NCI-H748 treated with DMSO at 0.1 percent for 48 hours (cell line): ENCODE data around the gene MED16.
"Not testable (repeated sequence)": the region's sequence is repeated elsewhere in the genome, so short reads cannot be mapped to it uniquely, and the experiment has no call there.

ENCODE experiments used
- DNase-seq: peaks from one replicate; lab custom pipeline; 2025; lab: John Stamatoyannopoulos, UW

The MED16 gene

DNA sequence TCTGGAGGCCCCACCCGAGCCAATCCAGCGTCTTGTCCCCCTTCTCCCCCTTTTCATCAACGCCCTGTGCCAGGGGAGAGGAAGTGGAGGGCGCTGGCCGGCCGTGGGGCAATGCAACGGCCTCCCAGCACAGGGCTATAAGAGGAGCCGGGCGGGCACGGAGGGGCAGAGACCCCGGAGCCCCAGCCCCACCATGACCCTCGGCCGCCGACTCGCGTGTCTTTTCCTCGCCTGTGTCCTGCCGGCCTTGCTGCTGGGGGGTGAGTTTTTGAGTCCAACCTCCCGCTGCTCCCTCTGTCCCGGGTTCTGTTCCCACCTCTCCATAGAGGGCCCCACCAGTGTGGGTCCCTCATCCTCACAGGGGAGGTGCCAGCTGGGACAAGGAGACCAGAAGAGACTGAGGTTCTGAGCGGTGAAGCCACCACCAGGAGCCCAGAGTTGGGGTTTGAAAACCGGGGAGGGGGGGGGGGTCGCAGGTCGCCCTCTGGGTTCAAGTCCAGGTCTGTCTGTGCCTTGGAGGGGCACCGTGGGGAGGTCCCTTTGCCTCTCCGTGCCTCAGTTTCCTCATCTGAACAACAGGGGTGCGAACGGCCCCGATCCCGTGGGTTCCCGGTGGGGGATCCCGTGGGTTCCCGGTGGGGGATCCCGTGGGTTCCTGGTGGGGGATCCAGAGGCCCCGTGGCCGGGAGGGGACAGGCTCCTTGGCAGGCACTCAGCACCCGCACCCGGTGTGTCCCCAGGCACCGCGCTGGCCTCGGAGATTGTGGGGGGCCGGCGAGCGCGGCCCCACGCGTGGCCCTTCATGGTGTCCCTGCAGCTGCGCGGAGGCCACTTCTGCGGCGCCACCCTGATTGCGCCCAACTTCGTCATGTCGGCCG, 40.6 kb downstream of the MED16 start, which contains the start of gene ELANE:
Gene ELANE (plus strand): TSS at position 168 of the 878 bp plus-strand sequence. CDS start 26 bp downstream, at position 194.
- no peak for DNase-seq

DNA sequence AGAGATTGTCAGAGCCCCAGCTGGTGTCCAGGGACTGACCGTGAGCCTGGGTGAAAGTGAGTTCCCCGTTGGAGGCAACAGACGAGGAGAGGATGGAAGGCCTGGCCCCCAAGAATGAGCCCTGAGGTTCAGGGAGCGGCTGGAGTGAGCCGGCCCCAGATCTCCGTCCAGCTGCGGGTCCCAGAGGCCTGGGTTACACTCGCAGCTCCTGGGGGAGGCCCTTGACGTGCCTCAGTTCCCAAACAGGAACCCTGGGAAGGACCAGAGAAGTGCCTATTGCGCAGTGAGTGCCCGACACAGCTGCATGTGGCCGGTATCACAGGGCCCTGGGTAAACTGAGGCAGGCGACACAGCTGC, 42.0 kb downstream of the MED16 start:
- no peak for DNase-seq

DNA sequence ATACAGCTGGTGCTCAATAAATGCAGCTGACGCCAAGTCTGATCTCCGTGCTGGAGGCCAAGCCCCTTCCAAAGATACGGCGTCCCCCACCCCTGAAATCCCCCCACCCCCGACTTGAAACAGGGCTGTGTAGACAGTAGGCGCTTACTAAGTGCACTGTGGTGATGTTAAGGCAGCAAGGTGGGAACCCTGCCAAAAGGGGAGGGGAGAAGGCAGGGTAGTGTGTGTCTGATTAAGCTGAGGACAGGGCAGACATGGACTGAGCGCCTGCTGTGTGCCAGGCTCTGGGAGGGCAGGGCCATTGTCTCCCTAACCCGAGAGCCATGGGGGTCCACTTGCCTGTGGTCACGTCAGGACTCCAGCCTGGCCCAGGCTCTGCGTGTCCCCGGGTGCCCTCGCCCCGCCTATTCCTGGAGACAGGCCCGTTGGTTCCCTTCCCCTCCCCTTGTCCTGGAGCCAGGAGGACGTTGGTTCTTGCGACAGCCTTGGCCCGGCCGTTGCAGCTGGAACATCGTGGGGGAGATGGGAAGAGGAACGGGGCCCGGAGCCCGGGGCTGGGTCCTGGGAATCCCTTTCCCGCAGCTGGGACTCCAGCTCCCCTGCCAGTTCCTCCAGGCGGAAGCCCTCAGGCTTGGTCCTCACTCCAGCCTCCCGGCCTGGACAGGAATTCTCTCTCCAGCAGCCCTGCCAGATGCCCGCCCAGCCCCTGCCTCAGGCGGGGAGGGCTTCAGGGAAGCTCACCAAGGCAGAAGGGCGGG, 42.6 kb downstream of the MED16 start:
- no peak for DNase-seq

DNA sequence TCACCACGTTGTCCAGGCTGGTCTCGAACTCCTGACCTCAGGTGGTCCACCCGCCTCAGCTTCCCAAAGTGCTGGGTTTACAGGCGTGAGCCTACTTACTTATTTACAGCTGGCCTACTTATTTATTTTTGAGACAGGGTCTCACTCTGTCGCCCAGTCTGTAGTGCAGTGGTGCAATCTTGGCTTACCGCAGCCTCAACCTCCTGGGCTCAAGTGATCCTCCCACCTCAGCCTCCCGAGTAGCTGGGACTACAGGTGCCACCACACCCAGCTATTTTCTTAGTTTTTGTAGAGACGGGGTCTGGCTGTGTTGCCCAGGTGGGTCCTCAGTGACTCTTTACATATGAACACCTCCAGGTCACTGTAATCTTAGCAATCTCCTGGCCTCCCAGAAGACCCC, 43.8 kb downstream of the MED16 start:
- not testable (repeated sequence) for DNase-seq

DNA sequence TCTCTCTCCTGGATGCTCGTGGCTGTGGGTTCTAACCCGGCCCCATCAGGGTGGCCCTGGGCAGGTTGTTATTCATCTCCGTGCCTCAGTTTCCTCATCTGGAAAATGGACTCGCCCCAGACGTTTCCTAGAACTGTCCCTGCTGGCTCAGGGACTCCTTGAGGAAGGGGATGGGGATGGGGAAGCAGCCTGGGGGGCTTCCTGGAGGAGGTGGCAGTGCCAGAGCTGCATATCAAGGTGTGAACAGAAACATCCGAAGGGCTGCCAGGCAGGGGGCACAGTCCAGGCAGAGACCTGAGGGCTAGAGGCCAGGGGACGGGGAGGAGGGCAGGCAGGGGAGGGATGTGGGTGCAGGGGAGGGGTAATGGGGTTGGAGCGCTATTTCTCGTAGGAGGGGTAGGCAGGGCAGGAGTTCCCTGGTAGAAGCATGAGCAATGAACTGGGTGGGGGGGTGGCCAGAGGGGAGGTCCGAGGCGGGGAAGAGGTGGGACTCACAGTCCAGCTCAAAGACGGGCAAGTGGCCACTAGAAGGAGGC, 44.5 kb downstream of the MED16 start:
- DNase-seq = no peak

DNA sequence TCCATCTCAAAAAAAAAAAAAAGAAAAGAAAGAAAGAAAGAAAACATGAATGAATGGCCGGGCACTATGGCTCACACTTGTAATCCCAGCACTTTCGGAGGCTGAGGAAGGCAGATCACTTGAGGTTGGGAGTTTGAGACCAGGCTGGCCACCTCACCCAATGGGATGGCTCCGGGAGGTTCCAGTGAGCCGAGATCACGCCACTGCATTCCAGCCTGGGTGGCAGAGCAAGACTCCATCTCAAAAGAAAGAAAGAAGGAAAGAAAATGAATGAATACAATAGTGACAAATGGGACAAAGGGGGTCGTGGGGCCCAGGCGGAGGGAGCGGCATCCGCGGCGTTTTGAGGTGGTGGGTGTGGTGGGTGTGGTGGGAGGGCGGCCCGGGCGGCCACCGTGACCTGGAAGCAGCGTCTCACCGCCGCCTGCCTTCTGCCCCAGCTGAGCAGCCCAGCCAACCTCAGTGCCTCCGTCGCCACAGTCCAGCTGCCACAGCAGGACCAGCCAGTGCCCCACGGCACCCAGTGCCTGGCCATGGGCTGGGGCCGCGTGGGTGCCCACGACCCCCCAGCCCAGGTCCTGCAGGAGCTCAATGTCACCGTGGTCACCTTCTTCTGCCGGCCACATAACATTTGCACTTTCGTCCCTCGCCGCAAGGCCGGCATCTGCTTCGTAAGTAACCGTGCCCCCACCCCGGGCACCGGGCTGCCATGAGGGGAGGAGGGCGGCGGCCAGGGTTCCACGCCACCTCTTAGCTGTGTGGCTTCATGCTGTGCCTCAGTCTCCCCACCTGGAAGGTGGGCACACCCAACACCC, 47.1 kb downstream of the MED16 start:
- DNase-seq = no peak

DNA sequence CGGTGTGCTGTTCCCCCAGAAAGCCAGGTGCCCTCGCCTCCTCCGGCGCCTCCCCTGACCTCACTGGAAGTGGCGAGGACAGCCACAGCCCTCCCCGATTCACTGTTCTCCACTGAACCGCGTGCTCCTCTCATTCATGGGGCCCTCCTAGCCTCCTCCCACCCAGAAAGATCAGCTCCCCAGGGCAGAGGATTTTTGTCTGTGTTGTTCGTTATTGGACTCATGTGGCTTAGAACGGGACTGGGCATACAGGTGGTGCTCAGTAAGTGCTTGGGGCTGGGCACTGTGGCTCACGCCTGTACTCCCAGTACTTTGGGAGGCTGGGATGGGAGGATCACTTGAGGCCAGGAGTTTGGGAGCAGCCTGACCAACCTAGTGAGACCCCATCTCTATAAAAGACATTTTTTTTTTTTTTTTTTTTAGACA, 48.4 kb downstream of the MED16 start:
- no peak for DNase-seq

DNA sequence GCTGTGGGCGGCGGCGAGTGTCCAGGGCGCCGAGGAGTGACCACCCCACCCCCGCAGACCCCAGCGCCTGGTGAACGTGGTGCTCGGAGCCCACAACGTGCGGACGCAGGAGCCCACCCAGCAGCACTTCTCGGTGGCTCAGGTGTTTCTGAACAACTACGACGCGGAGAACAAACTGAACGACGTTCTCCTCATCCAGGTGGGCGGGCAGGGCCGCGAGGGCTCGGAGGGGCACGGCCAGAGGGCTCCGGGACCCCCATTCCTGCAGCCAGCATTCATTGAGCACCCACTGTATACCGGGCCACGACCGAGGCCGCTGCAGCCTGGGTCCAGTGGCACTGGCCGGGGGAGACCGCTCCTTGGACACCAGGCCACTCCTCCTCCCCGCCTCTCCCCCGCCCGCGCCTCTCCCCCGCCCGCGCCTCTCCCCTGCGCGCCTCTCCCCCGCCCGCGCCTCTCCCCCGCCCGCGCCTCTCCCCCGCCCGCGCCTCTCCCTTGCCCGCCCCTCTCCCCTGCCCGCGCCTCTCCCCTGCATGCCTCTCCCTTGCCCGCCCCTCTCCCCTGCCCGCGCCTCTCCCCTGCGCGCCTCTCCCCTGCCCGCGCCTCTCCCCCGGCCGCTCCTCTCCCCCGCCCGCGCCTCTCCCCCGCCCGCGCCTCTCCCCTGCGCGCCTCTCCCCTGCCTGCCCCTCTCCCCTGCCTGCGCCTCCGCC, 49.0 kb downstream of the MED16 start:
- DNase-seq = no peak

DNA sequence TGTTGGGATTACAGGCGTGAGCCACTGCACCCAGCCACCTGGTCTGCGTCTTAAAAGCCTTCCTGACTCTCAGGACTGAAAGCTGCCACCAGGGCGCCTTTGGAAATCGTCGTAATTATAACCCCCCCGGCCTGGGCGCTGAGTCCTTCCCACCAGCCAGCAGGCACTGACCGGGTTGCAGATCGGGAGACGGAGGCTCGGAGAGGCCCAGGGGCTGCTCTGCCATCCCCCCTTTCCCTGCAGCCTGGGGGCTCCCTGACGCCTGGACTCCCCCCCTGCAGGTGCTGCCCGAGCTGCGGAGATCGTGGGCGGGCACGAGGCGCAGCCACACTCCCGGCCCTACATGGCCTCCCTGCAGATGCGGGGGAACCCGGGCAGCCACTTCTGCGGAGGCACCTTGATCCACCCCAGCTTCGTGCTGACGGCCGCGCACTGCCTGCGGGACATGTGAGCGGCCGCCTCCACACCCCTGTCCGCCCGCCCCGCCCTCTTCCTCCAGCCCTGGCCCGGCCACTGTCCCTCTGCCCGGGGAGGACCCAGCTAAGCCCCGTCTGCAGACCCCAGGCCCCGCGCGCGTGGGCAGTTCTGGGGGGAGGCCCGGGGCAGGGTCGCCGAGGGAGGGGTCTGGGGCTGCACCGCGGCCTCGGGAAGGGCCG, 49.7 kb downstream of the MED16 start:
- no peak for DNase-seq

DNA sequence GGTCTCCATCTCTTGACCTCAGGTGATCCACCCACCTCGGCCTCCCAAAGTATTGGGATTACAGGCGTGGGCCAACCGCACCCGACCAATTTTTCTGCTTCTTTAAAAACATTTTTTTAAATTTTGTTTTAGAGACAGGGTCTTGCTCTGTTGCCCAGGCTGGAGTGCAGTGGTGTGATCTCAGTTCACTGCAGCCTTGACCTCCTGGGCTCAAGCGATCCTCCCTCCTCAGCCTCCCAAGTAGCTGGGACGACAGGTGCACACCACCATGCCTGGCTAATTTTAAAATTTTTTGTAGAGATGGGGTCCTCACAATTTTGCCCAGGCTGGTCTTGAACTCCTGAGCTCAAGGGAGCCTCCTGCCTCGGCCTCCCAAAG, 50.2 kb downstream of the MED16 start:
- DNase-seq = not testable (repeated sequence)

DNA sequence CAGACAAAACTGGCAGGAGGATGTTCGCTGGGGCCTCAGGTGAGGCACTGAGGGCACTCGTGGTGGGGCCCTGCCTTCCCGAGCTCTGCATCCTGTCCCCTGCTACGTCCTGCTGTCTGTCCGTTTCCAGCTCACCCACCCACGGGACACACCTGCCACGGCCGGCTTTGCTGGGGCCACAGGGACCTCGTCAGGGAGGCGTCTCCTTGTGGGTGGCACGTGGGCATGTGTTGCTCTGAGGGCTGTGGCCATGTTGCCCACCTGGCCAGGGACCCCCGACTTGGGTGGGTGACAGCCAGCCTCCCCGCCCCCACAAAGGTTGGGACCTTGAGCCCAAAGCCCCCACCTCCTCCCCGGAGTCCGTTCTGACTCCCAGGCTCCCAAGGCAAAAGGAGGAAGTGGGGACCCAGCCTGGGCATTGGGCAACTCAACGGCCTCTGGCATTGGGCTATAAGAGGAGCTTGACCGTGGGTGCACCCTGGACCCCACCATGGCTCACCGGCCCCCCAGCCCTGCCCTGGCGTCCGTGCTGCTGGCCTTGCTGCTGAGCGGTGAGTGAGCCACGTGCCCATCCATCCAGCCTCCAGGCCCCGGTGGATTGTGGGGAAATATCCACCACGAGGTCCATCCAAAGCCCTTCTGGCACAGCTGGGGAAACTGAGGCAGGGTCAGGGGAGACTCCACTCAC, 52.3 kb downstream of the MED16 start, which contains the start of gene PRTN3:
Gene PRTN3 (plus strand): TSS at position 481 of the 688 bp plus-strand sequence. CDS start 10 bp downstream, at position 491.
- DNase-seq = no peak

DNA sequence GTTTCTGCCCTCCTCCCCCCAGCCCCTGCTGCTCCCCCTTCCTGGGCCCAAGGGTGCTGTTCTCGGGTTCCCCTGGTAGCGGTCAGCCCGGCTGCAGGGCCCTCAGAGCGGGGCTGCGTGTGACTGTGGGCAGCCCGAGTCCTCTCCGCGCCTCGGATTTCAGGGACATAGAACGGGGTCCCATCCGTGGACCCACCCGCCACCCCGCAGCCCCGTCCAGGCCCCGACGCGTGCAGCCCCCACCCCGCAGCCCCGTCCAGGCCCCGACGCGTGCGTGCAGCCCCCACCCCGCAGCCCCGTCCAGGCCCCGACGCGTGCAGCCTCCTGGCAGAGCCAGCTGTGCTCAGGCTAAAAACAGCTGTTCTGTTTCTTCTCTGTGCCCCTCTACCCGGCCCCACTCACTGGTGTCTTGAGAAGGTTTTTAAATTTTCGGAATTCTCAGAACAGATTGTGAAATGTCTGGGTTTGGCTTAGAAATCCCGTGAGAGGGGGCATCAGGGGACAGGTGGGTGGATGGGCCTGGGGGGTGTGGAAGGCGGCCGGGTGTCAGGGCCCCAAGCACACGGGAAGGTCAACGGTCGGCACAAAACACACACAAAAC, 57.7 kb downstream of the MED16 start:
- no peak for DNase-seq

DNA sequence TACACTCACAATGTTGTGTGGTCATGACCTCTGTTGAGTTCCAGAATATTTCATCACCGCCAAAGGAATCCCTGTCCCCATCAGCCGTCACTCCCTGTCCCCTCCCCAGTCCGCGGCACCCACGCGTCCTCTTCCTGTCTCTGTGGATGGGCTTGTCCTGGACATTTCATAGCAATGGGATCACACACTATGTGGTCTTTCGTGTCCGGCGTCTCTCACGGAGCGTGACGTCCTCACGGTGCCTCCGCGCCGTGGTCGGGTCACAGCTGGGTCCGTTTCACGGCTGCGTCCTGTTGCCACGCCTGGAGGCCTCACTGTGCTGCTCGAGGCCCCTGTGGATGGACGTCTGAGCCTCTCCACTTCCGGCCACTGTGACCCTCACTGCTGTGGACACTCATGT, 58.8 kb downstream of the MED16 start:
- DNase-seq = no peak

DNA sequence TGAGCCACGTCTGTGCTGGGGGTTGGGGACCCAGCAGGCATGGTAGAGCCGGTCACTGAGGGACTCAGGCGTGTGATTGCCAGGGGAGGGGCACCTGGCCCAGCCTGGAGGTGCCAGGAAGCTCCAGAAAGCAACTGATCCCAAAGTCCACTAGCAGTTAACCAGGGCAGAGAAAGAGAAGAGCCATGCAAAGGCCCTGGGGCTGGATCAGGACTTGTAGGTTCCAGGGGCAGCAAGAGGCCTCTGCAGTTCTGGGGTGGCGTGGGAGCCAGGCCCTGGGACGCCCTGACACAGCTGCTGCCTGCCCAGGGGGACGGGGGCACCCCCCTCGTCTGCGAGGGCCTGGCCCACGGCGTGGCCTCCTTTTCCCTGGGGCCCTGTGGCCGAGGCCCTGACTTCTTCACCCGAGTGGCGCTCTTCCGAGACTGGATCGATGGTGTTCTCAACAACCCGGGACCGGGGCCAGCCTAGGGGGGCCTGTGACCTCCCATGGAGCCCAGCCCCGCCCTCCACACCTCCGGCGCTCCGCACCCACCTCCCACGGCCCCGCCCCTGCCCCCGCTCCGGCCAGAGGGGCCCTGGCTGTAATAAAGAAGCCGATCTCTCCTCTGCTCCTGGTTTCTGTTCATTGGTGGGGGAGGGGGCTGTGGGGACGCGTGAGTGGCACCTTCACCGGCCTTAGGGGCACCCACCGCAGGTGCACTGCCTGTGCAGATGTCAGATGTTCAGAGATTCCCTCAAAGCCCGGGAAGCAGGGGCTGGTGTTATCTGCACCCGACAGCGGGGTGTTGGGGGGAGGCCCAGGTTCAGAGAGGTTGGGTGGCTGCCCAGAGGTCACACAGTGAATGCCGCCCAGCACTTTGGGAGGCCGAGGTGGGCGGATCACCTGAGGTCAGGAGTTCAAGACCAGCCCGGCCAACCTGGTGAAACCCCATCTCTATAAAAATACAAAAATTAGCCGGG, 61.3 kb downstream of the MED16 start:
- DNase-seq = no peak

DNA sequence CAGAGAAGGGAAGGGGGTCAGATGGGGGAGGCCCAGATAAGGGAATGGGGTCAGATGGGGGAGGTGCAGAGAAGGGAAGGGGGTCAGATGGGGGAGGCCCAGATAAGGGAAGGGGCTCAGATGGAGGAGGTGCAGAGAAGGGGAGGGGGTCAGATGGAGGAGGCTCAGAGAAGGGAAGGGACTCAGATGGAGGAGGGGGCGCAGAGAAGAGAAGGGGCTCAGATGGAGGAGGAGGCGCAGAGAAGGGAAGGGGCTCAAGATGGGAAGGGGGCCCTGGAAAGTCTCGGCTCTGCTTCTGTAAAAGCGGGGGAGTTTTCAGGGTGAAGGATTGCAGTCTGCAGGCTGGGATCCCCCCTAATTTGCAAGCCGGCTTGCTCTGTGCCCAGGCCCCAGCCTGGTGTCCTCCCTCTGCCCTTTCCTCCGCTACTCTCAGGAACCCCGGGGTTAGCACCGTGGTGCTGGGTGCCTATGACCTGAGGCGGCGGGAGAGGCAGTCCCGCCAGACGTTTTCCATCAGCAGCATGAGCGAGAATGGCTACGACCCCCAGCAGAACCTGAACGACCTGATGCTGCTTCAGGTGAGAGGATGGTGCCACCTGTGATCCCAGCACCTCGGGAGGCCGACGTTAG, 63.7 kb downstream of the MED16 start:
- no peak for DNase-seq

DNA sequence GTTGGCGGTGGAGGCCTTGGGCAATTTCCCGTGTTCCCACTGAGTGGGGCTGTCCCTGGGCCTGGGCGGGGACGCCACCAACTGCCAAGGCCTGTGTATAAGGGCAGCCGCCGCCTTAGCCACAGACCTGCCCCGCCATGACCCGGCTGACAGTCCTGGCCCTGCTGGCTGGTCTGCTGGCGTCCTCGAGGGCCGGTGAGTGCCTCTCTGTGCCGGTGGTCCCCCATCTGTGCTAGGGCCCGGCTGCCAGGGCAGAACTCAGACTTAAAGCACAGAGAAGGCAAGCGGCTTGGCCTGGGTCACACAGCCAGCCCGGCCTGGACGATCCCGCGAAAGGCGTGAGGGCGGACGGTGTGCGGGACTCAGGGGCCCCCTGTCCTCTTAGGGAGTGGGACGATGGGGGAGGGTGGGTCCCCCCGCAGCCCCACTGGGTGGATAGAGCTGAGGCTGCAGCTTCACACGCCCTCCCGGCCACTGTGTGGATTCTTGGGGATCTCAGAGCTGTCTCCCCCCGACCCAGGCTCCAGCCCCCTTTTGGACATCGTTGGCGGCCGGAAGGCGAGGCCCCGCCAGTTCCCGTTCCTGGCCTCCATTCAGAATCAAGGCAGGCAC, 65.2 kb downstream of the MED16 start, which contains the start of gene AZU1:
Gene AZU1 (plus strand): TSS at position 128 of the 612 bp plus-strand sequence. CDS start 10 bp downstream, at position 138.
- no peak for DNase-seq

DNA sequence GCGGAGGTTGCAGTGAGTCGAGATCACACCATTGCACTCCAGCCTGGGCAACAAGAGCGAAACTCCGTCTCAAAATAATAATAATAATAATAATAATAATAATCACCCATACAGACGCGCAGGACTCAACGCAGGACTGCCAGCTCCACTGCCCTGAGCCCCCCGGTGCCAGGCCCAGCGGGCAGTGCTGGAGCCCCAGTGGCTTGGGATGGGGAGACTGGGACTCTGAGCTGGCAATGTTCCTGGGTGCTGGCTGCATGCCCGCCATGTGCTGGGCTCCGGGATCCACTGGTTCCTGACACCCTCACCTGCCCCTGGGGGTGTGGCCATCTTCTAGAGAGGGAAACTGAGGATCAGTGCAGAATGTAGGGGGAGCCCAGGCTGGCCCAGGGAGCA, 65.7 kb downstream of the MED16 start:
- DNase-seq = no peak
